CD14-positive monocyte (primary cell): ENCODE measurements around the gene TMEM198. TPM values are rescaled to one million over a fixed set of nuclear protein-coding genes. Genes with fewer than 3 reads are reported as not detected.

Source experiments
- DNase-seq, 3 donors: peaks; one replicate each; pipeline ENCODE4 v3.0.0-alpha.2; 2011 to 2022
- H2AFZ ChIP-seq: 2 replicates; pipeline ENCODE4 v1.6.0; 2012; ENCODE audit warnings: mild to moderate bottlenecking, low read depth, low read length, inconsistent platforms; ENCODE audit not compliant: insufficient read depth, poor library complexity, severe bottlenecking
- H3K27ac ChIP-seq, 2 donors: 1 replicate in 1 of 2; 2 replicates in 1 of 2; pipeline ENCODE4 v1.5.1; 2012 to 2013; ENCODE audit warnings: low read length in 2 of 2, control low read depth in 1 of 2, inconsistent platforms in 1 of 2, low read depth in 1 of 2, mild to moderate bottlenecking in 1 of 2
- H3K27me3 ChIP-seq, 2 donors: one replicate each; pipeline versions ENCODE4 v1.6.0 to v1.6.1; 2011 to 2013; ENCODE audit warnings: low read length in 2 of 2; ENCODE audit not compliant: control insufficient read depth in 2 of 2, insufficient read depth in 2 of 2
- H3K36me3 ChIP-seq, 2 donors: replicated peaks in 1 of 2; 1 replicate in 1 of 2; 2 replicates in 1 of 2; pipeline versions ENCODE4 v1.5.1 to v1.6.1; 2012 to 2013; ENCODE audit warnings: low read length in 2 of 2, control low read depth in 1 of 2, inconsistent platforms in 1 of 2, mild to moderate bottlenecking in 1 of 2; ENCODE audit not compliant: insufficient read depth in 2 of 2, control insufficient read depth in 1 of 2
- H3K4me1 ChIP-seq, 2 donors: 1 replicate in 1 of 2; 2 replicates in 1 of 2; pipeline versions ENCODE4 v1.5.1 to v1.6.1; 2012 to 2013; ENCODE audit warnings: low read length in 2 of 2, control low read depth in 1 of 2, inconsistent platforms in 1 of 2, mild to moderate bottlenecking in 1 of 2, moderate library complexity in 1 of 2; ENCODE audit not compliant: insufficient read depth in 2 of 2, control insufficient read depth in 1 of 2
- H3K4me2 ChIP-seq: replicated peaks from 2 replicates; pipeline ENCODE3; 2012; ENCODE audit warnings: low read length, moderate library complexity, mild to moderate bottlenecking; ENCODE audit not compliant: poor library complexity, severe bottlenecking; ENCODE audit errors: extremely low read depth
- H3K4me3 ChIP-seq, 3 experiments: fragments of 200-600 bp in 1 of 3; sonication (generic) in 1 of 3; replicated peaks in 1 of 3; 1 replicate in 2 of 3; 2 replicates in 1 of 3; pipeline ENCODE4 v1.5.1; 2011 to 2013; ENCODE audit warnings: low read length in 3 of 3, mild to moderate bottlenecking in 3 of 3, control low read depth in 2 of 3, low read depth in 2 of 3, inconsistent platforms in 1 of 3, moderate library complexity in 1 of 3
- H3K79me2 ChIP-seq: 2 replicates; pipeline ENCODE4 v1.6.0; 2012; ENCODE audit warnings: mild to moderate bottlenecking, control low read depth, inconsistent platforms, low read length, moderate library complexity; ENCODE audit not compliant: insufficient read depth
- H3K9ac ChIP-seq: 2 replicates; pipeline ENCODE4 v1.6.0; 2017; ENCODE audit warnings: low read length, mild to moderate bottlenecking; ENCODE audit not compliant: insufficient read depth, poor library complexity, severe bottlenecking
- H3K9me3 ChIP-seq, 2 donors: replicated peaks in 1 of 2; 1 replicate in 1 of 2; 2 replicates in 1 of 2; pipeline versions ENCODE4 v1.5.1 to v1.6.1; 2012 to 2013; ENCODE audit warnings: low read length in 2 of 2, control low read depth in 1 of 2; ENCODE audit not compliant: control insufficient read depth in 1 of 2, insufficient read depth in 1 of 2
- H4K20me1 ChIP-seq: 2 replicates; pipeline ENCODE4 v1.6.0; 2012; ENCODE audit warnings: mild to moderate bottlenecking, low read length, control low read depth, moderate library complexity; ENCODE audit not compliant: insufficient read depth
- H3K27ac Mint-ChIP-seq, 7 donors: one replicate each; pipeline ENCODE4 v1.8.0; 2020; ENCODE audit warnings: mild to moderate bottlenecking in 7 of 7, mixed read lengths in 7 of 7, moderate library complexity in 6 of 7, inconsistent platforms in 2 of 7
- H3K27me3 Mint-ChIP-seq, 3 donors: one replicate each; pipeline ENCODE4 v1.8.0; 2021 to 2022; ENCODE audit warnings: low read depth in 3 of 3, mild to moderate bottlenecking in 3 of 3, mixed read lengths in 3 of 3, moderate library complexity in 3 of 3, inconsistent platforms in 1 of 3
- H3K36me3 Mint-ChIP-seq, 2 donors: one replicate each; pipeline ENCODE4 v1.8.0; 2020; ENCODE audit warnings: mixed read lengths in 2 of 2, inconsistent platforms in 1 of 2, mild to moderate bottlenecking in 1 of 2
- H3K4me1 Mint-ChIP-seq: one replicate; pipeline ENCODE4 v1.8.0; 2020; ENCODE audit warnings: mild to moderate bottlenecking, mixed read lengths
- H3K4me3 Mint-ChIP-seq, 2 donors: one replicate each; pipeline ENCODE4 v1.8.0; 2020; ENCODE audit warnings: mild to moderate bottlenecking in 2 of 2, mixed read lengths in 2 of 2, moderate library complexity in 1 of 2
- H3K9me3 Mint-ChIP-seq, 7 donors: one replicate each; pipeline ENCODE4 v1.8.0; 2020 to 2022; ENCODE audit warnings: mixed read lengths in 7 of 7, mild to moderate bottlenecking in 6 of 7, moderate library complexity in 6 of 7, inconsistent platforms in 2 of 7
- WGBS: methylation state at CpG from one replicate; pipeline ENCODE4 v1.1.5; 2013; ENCODE audit warnings: missing lambda C conversion rate; ENCODE audit not compliant: insufficient coverage; 5-methylcytosine and 5-hydroxymethylcytosine counted together
- intact Hi-C, 2 donors: fragments of 100-400 bp; cut with micrococcal nuclease; formaldehyde crosslinking; loops; one replicate each; pipeline versions ENCODE4 v1.15.0 to v1.15.1; 2023
- polyA plus RNA-seq, 3 donors: library from polyadenylated mRNA; depleted of rRNA in 1 of 3; unstranded in 2 of 3; stranded (reverse) in 1 of 3; fragments of 300-500 nt in 2 of 3; fragments of >200 nt in 1 of 3; fragmentation: Illumina TruSeq in 2 of 3; gene quantifications; 1 replicate in 2 of 3; 2 replicates in 1 of 3; pipeline ENCODE4 v1.2.3, GENCODE V29; 2012 to 2021
- TF ChIP-seq, protein P1 (sequence below): fragments of 200-600 bp; IDR thresholded peaks from one replicate; pipeline ENCODE4 v1.8.0; 2022; ENCODE audit warnings: antibody characterized with exemption, mild to moderate bottlenecking

Gene TMEM198
- polyA plus RNA-seq, 3 donors, result not detected

DNA sequence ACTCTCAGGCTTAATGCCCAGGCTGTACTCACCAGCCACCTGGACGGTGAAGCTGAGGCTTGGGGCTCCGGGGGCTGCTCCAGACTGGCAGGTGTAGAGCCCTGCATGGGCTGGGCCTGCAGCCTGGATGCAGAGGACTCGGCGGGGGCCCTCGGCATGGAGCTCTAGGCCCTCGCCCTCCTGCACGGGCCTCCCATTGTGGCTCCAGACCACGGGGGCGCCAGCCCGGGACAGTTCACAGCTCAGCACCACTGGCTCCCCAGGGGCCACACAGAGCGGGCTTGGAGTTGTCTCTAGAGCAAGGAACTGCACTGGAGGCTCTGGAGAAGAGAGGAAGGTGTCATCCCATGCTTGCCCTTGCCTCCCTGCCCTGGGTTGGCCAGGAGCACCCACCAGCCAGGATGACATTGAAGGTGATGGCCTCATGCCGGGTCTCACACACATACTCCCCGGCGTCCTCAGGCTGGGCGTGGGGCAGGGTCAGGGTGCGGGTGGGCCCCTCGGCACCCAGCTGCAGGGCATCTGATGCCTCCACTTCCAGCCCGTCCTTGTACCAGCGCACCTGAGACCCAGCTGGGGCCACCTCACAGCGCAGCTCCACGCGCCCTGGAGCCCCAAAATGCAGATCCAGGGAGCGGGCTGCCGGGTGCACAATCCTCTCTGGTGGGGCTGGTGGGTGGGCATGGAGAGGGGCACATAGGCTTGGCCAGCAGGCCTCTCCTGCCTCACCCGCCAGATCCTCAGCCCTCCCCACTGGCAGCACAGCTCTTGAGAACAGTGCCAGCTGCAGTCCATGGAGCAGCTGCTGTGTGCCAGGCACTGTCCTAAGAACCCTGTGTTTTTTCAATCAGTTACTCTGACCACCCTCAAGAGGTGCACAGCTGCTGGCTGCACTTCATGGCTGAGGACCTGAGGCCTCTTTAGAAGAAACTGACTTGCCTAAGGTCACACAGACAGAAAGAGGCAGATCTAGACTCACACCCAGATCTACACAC lies 14.3 kb downstream of the TMEM198 start:
- no peaks in the 10 kb centered on the region for H3K79me2 ChIP-seq
- intact Hi-C loops, result no loop called here
- TF ChIP-seq, protein P1, sequence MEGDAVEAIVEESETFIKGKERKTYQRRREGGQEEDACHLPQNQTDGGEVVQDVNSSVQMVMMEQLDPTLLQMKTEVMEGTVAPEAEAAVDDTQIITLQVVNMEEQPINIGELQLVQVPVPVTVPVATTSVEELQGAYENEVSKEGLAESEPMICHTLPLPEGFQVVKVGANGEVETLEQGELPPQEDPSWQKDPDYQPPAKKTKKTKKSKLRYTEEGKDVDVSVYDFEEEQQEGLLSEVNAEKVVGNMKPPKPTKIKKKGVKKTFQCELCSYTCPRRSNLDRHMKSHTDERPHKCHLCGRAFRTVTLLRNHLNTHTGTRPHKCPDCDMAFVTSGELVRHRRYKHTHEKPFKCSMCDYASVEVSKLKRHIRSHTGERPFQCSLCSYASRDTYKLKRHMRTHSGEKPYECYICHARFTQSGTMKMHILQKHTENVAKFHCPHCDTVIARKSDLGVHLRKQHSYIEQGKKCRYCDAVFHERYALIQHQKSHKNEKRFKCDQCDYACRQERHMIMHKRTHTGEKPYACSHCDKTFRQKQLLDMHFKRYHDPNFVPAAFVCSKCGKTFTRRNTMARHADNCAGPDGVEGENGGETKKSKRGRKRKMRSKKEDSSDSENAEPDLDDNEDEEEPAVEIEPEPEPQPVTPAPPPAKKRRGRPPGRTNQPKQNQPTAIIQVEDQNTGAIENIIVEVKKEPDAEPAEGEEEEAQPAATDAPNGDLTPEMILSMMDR, result no peak
- H3K4me3 ChIP-seq, result no peak overlapping the region
- no peaks in the 10 kb centered on the region for H3K36me3 ChIP-seq
- no peak overlapping the region for H3K9ac ChIP-seq
- over 99% methylated on average over 23 of the region's 25 CpGs for WGBS
- H2AFZ ChIP-seq, result no peak overlapping the region
- no peaks in the 10 kb centered on the region for H3K4me1 Mint-ChIP-seq
- H3K9me3 Mint-ChIP-seq, result peaks cover 0 to 1% (median 0%) of the 10 kb centered on the region in 7 donors
- H3K4me3 Mint-ChIP-seq, result no peak overlapping the region
- H3K27ac Mint-ChIP-seq, result no peak overlapping the region
- no peak overlapping the region for H3K27ac ChIP-seq
- no peaks in the 10 kb centered on the region for H4K20me1 ChIP-seq
- H3K4me1 ChIP-seq, result peaks cover under 1 to 1% of the 10 kb centered on the region in 2 donors
- H3K27me3 Mint-ChIP-seq, result peaks cover 10 to 14% (median 12%) of the 10 kb centered on the region in 3 donors
- H3K27me3 ChIP-seq, result peaks cover 6 to 12% of the 10 kb centered on the region in 2 donors
- H3K4me2 ChIP-seq, result no peak overlapping the region
- DNase-seq, result no peak
- no peaks in the 10 kb centered on the region for H3K36me3 Mint-ChIP-seq
- no peaks in the 10 kb centered on the region for H3K9me3 ChIP-seq

DNA sequence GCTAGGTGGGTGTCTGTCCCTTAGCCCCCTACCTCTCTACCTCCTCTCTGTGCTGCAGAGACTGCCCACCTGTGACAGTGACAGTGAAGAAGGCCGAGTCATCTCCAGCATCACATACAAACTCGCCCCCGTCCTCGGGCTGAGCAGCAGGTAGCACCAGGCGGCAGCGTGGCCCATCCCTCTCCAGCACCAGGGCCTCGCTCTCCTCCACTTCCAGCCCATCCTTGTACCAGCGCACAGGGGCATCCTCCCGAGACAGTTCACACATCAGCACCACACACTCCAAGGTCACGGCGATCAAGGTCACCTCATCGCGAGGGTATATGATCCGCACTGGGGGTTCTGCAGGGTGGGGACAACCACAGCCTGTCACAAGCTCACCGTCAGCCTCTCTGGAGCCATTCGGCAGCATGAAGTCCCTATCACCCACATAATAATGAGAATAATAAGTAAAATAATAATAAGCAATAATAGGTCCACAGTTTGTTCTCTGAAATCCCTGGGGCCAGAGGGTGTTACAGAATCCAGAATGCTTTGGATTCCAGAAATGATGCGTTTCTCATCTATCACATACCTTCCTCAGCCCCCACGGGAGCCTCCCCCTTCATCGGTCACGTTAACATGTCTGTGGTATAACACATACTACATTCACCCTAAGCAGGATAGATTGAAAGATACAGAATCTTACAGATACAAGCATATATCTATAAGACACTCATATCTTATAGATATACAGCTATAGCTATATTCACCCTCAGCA lies 15.5 kb downstream of the TMEM198 start:
- Mint-ChIP-seq H3K4me3 (no peak overlapping the region), H3K27me3 (peaks cover 0 to 4% (median 1%) of the 10 kb centered on the region in 3 donors)
- TF ChIP-seq, protein P1, result no peak

More for the DNA sequence above, 15.5 kb downstream of the TMEM198 start:
- Histone ChIP-seq H3K4me1 (no peaks in the 10 kb centered on the region), H3K27ac (no peak overlapping the region), H3K4me2 (no peak overlapping the region), H2AFZ (no peak overlapping the region), H3K36me3 (no peaks in the 10 kb centered on the region), H3K9me3 (no peaks in the 10 kb centered on the region), H3K79me2 (no peaks in the 10 kb centered on the region), H3K4me3 (no peak overlapping the region), H3K27me3 (no peaks in the 10 kb centered on the region), H4K20me1 (no peaks in the 10 kb centered on the region), H3K9ac (no peak overlapping the region)
- intact Hi-C loops, result no loop called here
- no peak for DNase-seq
- H3K9me3 Mint-ChIP-seq, result no peaks in the 10 kb centered on the region
- no peaks in the 10 kb centered on the region for H3K36me3 Mint-ChIP-seq
- no peaks in the 10 kb centered on the region for H3K4me1 Mint-ChIP-seq
- WGBS, result 98% methylated on average over 14 of the region's 20 CpGs
- no peak overlapping the region for H3K27ac Mint-ChIP-seq
